ENCODE data around the gene TRAPPC2L.

DNA sequence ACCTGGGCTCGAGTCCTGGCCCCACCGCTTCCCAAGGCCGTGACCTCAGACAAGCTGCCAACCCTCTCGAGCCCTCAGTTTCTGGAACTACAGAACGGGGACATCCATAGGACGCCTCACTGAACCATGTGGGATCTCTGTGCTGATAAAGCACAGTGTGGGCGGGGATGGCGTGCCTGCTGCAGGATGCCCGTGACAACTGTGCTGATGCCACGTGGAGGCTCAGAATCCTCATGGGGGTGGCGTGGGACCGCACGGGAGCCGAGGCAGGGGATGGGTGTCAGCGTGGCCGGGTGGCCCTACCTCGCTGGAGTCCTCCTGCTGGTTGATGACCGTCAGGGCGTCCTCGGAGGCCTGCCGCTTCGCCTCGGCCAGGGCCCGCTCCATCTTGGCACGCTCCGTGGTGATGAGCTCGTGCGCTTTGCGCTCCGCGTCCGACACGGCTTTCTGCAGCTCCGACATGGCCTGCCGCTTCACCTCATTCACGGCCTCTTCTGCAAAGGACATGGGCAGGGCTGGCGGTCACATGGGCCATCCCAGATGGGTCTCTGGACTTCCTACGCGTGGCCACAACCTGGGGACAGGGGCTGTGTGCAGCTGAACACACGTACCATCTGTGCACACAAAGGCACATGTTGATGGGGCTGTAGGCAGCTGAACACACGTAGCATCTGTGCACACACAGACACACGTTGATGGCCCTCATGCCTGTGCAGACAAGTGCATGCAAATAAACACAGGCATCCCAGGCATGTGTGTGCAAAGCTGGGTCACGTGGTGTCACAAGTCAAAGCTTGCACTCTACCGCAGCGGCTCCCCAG lies 22.2 kb downstream of the TRAPPC2L start:
- TF ChIP-seq ZNF384 (IDR thresholded peaks at IDR 0.05) = no peak
- TF ChIP-seq FOXM1 (IDR thresholded peaks at IDR 0.05; ENCODE audit: borderline replicate concordance) = no peak
- no peak for TF ChIP-seq TARDBP (IDR thresholded peaks at IDR 0.05)

Measured in HEK293T (cell line).